HG02759 (cell line): Measurements from ENCODE around the gene GUCY1B1.
A peak's percentile ranks its signal among the peaks of the same experiment; 100 is the strongest.

Experiments
- ATAC-seq: cut with Tn5 transposase; IDR thresholded peaks from one replicate; pipeline ENCODE4 v1.9.1; 2021; ENCODE audit warnings: mild to moderate bottlenecking, moderate library complexity; ENCODE audit not compliant: unreplicated experiment

GUCY1B1 gene

GRCh38 chr4:155761047-155761446 is 2.2 kb downstream of the GUCY1B1 start:
- no peak for ATAC-seq

GRCh38 chr4:155761916-155762315 is 3.1 kb downstream of the GUCY1B1 start:
- no peak for ATAC-seq

GRCh38 chr4:155762334-155762733 is 3.5 kb downstream of the GUCY1B1 start:
- ATAC-seq: no peak

GRCh38 chr4:155763551-155763950 is 4.7 kb downstream of the GUCY1B1 start:
- ATAC-seq: no peak

GRCh38 chr4:155765149-155765548 is 6.3 kb downstream of the GUCY1B1 start:
- no peak for ATAC-seq

GRCh38 chr4:155766622-155767021 is 7.8 kb downstream of the GUCY1B1 start:
- no peak for ATAC-seq

GRCh38 chr4:155768370-155768769 is 9.5 kb downstream of the GUCY1B1 start:
- no peak for ATAC-seq

- peak; percentile 69 for ATAC-seq
These were observed 10.3 kb downstream of the GUCY1B1 start for GRCh38 chr4:155769090-155769489.

GRCh38 chr4:155772459-155773195 is 13.8 kb downstream of the GUCY1B1 start:
- no peak for ATAC-seq

- ATAC-seq: no peak
These were observed 14.5 kb downstream of the GUCY1B1 start for GRCh38 chr4:155773196-155773800.

GRCh38 chr4:155774033-155774432 is 15.2 kb downstream of the GUCY1B1 start:
- no peak for ATAC-seq

- no peak for ATAC-seq
These were observed 19.3 kb downstream of the GUCY1B1 start for GRCh38 chr4:155777971-155778735.

- no peak for ATAC-seq
These were observed 22.0 kb downstream of the GUCY1B1 start for GRCh38 chr4:155780775-155781174.

GRCh38 chr4:155781249-155781831 is 22.5 kb downstream of the GUCY1B1 start:
- ATAC-seq: no peak

- no peak for ATAC-seq
These were observed 25.8 kb downstream of the GUCY1B1 start for GRCh38 chr4:155784637-155785036.

- no peak for ATAC-seq
These were observed 27.0 kb downstream of the GUCY1B1 start for GRCh38 chr4:155785828-155786227.

- ATAC-seq: peak; percentile 98
These were observed 28.4 kb downstream of the GUCY1B1 start for GRCh38 chr4:155787113-155787710.

GRCh38 chr4:155789391-155789790 is 30.6 kb downstream of the GUCY1B1 start:
- no peak for ATAC-seq

- no peak for ATAC-seq
These were observed 31.2 kb downstream of the GUCY1B1 start for GRCh38 chr4:155789982-155790381.

- ATAC-seq: no peak
These were observed 35.9 kb downstream of the GUCY1B1 start for GRCh38 chr4:155794589-155795236.

GRCh38 chr4:155795991-155796390 is 37.2 kb downstream of the GUCY1B1 start:
- ATAC-seq: peak; percentile 87
